ENCODE measurements around the gene FTO. TPM values are rescaled to one million over a fixed set of nuclear protein-coding genes. Genes with fewer than 3 reads are reported as not detected.

Gene FTO
- total and polyA plus RNA-seq, 2 of the 13 experiments (the other 11 are each of a cell fraction or from before 2014, with no cell fraction given): 41.6 to 55.8 TPM

DNA sequence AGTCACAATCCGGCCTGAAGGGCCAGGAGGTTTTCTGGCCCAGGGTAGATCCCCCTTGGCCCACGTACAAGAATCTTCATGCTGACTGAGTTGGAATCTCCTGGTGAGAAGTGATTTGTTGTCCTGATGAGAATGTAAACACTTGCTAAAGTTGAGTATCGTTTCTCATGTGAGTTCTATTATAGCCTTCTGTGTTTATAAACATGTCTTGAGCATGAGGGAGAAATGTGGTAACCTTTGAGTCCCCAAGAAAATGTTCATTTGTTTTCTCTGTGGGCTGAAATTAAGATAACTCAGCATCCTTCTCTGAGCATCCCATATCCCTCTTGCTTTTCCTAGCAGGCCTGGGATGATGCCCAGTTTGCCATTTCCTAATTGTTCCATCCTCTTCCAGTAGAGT is 204.8 kb downstream of the FTO start (continued):
- TF ChIP-seq ZNF614 (CRISPR knock-in tag; IDR thresholded peaks at IDR 0.05; ENCODE audit: borderline replicate concordance): no peak
- no peak for TF ChIP-seq SIN3A (IDR thresholded peaks at IDR 0.05; ENCODE audit: borderline replicate concordance, low read depth, low read length)
- TF ChIP-seq YEATS2 (CRISPR knock-in tag; IDR thresholded peaks at IDR 0.05; ENCODE audit: borderline replicate concordance): no peak
- TF ChIP-seq GTF2F1 (IDR thresholded peaks at IDR 0.05; ENCODE audit: low read length): no peak
- TF ChIP-seq STAG1 (CRISPR knock-in tag; IDR thresholded peaks at IDR 0.05): no peak
- TF ChIP-seq GMEB1 (CRISPR knock-in tag; IDR thresholded peaks at IDR 0.05; ENCODE audit: borderline replicate concordance): no peak
- TF ChIP-seq RARG (CRISPR knock-in tag; IDR thresholded peaks at IDR 0.05; ENCODE audit: low read depth): no peak
- TF ChIP-seq, protein P1, sequence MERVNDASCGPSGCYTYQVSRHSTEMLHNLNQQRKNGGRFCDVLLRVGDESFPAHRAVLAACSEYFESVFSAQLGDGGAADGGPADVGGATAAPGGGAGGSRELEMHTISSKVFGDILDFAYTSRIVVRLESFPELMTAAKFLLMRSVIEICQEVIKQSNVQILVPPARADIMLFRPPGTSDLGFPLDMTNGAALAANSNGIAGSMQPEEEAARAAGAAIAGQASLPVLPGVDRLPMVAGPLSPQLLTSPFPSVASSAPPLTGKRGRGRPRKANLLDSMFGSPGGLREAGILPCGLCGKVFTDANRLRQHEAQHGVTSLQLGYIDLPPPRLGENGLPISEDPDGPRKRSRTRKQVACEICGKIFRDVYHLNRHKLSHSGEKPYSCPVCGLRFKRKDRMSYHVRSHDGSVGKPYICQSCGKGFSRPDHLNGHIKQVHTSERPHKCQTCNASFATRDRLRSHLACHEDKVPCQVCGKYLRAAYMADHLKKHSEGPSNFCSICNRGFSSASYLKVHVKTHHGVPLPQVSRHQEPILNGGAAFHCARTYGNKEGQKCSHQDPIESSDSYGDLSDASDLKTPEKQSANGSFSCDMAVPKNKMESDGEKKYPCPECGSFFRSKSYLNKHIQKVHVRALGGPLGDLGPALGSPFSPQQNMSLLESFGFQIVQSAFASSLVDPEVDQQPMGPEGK (CRISPR knock-in tag; IDR thresholded peaks at IDR 0.05): no peak

GRCh38 chr16:53910990-53911389 is 207.0 kb downstream of the FTO start:
- Histone ChIP-seq H3K79me2 (ENCODE audit: insufficient read depth, low read length) (no peaks in the 10 kb centered on the region), H3K9ac (ENCODE audit: insufficient read depth, low read depth, low read length) (no peak overlapping the region), H3K4me3 (replicated peaks in 1 of 3; ENCODE audit: insufficient read depth in 1 of 3, low read depth in 2 of 3, low read length in 3 of 3) (no peak overlapping the region), H3K27ac (ENCODE audit: extremely low read length, insufficient read depth, low read length) (no peak overlapping the region), H2AFZ (ENCODE audit: low read length) (no peak overlapping the region), H3K27me3 (ENCODE audit: control insufficient read depth in 1 of 2, insufficient read depth in 2 of 2, low read length in 2 of 2) (no peaks in the 10 kb centered on the region), H3K4me2 (ENCODE audit: low read depth, low read length) (no peak overlapping the region), H4K20me1 (ENCODE audit: insufficient read depth, low read length) (no peaks in the 10 kb centered on the region), H3K9me3 (ENCODE audit: low read length) (no peaks in the 10 kb centered on the region), H3K4me1 (ENCODE audit: insufficient read depth, low read length) (peaks cover 22% of the 10 kb centered on the region), H3K36me3 (replicated peaks in 1 of 2; ENCODE audit: control insufficient read depth in 1 of 2, insufficient read depth in 2 of 2, low read length in 2 of 2) (no peaks in the 10 kb centered on the region)
- CTCF ChIA-PET (ENCODE audit: low intra/inter-chr PET ratio, low total read pairs): no interaction called here
- TF ChIP-seq POLR2AphosphoS5 (IDR thresholded peaks at IDR 0.05; ENCODE audit: low read depth, low read length) (no peak), ZNF329 (CRISPR knock-in tag; IDR thresholded peaks at IDR 0.05; ENCODE audit: low read depth) (no peak), IKZF1 (IDR thresholded peaks at IDR 0.05) (no peak), ZNF619 (CRISPR knock-in tag; IDR thresholded peaks at IDR 0.05) (no peak), CBFB (CRISPR knock-in tag; IDR thresholded peaks at IDR 0.05) (no peak), MEF2D (CRISPR knock-in tag; IDR thresholded peaks at IDR 0.05) (no peak), MIER2 (CRISPR knock-in tag; IDR thresholded peaks at IDR 0.05) (no peak)
- TF ChIP-seq, protein P2, sequence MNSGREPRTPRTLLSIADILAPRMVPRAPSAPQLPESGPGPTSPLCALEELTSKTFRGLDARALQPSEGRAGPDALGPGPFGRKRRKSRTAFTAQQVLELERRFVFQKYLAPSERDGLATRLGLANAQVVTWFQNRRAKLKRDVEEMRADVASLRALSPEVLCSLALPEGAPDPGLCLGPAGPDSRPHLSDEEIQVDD (CRISPR knock-in tag; IDR thresholded peaks at IDR 0.05; ENCODE audit: borderline replicate concordance): no peak
- DNase-seq (ENCODE audit: low spot score) (no peak), ATAC-seq (no peak), FAIRE-seq (no peak)
- in situ Hi-C loops (cut with HindIII; ENCODE audit: extremely low pct_ligation_motif_present, low pct_unique_long_range_greater_than_20kb): no loop called here
- intact Hi-C loops (cut with micrococcal nuclease; ENCODE audit: unreplicated experiment): no loop called here
- POLR2A ChIA-PET: no interaction called here
- no TSS peak for BruUV-seq (replicated peaks)
- WGBS (ENCODE audit: low lambda C conversion rate): 97% methylated on average over 7 of the region's 7 CpGs
